ENCODE results near the gene MRPL45.
"Not testable (repeated sequence)": the region's sequence is repeated elsewhere in the genome, so short reads cannot be mapped to it uniquely, and the experiment has no call there.

DNA sequence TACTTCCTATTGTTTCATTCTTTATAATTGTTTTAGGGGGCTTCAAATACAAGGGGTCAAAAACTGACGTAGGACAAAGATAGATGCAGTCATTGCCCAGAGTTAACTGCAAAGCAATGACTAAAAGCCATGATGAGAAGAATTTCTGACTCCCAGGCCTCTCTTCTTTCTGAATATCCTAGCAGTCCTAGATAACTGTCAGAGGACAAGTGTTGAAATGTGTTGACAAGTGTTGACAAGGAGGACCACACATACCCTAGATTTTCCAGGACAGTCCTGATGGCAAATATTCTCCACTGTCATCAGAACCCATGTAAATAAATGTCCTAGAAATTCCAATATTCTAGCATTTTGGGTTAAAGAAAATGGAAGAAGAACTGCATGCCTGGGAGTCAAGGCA lies 27.9 kb upstream of the MRPL45 start:
- TF ChIP-seq, protein P1, sequence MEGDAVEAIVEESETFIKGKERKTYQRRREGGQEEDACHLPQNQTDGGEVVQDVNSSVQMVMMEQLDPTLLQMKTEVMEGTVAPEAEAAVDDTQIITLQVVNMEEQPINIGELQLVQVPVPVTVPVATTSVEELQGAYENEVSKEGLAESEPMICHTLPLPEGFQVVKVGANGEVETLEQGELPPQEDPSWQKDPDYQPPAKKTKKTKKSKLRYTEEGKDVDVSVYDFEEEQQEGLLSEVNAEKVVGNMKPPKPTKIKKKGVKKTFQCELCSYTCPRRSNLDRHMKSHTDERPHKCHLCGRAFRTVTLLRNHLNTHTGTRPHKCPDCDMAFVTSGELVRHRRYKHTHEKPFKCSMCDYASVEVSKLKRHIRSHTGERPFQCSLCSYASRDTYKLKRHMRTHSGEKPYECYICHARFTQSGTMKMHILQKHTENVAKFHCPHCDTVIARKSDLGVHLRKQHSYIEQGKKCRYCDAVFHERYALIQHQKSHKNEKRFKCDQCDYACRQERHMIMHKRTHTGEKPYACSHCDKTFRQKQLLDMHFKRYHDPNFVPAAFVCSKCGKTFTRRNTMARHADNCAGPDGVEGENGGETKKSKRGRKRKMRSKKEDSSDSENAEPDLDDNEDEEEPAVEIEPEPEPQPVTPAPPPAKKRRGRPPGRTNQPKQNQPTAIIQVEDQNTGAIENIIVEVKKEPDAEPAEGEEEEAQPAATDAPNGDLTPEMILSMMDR (IDR thresholded peaks at IDR 0.05) = not testable (repeated sequence)
- TF ChIP-seq POLR2A (IDR thresholded peaks at IDR 0.05) = not testable (repeated sequence)

All from sigmoid colon (tissue), 3 donors.